ENCODE results near the gene GCGR. TPM values are rescaled to one million over a fixed set of nuclear protein-coding genes. Genes with fewer than 3 reads are reported as not detected.

The GCGR gene
- total RNA-seq, 4 donors from 2014 or later, result 0.47 TPM; not detected in 3

DNA sequence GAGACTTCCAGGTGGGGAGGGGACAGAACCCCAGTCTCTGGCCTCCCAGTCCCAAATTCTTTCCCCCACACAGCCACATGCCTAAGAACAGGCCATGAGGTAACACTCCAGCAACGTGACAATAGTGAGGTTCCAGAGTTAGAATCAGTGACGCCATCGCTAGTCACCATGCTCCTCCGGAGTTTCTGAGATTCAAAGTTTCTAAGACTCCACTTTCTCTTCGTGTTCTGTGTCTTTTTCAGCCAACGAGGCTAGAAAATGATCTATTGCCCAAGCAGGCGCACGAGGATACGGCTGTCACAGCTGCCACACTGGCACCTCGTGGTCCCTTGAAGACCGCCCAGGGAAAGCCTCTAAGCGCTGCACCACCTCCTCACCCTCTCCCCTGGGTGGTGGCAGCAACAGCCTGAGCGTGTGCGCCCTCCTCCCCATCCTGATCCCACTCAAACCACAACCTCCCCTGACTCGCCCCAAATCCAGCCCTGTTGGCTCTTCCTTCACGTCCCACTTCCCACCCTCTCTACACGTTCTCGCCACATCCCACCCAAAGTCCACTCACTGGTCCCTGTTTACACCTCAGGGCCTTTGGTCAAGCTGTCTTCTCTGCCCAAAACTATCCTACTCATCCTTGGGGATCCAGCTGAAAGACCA lies 28.1 kb downstream of the GCGR start:
- TF ChIP-seq POLR2AphosphoS5 (IDR thresholded peaks at IDR 0.05) (no peak), EP300 (IDR thresholded peaks at IDR 0.05) (no peak), POLR2A (IDR thresholded peaks at IDR 0.05) (no peak)
- TF ChIP-seq, protein P1, sequence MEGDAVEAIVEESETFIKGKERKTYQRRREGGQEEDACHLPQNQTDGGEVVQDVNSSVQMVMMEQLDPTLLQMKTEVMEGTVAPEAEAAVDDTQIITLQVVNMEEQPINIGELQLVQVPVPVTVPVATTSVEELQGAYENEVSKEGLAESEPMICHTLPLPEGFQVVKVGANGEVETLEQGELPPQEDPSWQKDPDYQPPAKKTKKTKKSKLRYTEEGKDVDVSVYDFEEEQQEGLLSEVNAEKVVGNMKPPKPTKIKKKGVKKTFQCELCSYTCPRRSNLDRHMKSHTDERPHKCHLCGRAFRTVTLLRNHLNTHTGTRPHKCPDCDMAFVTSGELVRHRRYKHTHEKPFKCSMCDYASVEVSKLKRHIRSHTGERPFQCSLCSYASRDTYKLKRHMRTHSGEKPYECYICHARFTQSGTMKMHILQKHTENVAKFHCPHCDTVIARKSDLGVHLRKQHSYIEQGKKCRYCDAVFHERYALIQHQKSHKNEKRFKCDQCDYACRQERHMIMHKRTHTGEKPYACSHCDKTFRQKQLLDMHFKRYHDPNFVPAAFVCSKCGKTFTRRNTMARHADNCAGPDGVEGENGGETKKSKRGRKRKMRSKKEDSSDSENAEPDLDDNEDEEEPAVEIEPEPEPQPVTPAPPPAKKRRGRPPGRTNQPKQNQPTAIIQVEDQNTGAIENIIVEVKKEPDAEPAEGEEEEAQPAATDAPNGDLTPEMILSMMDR (IDR thresholded peaks at IDR 0.05), result no peak
- Histone ChIP-seq H3K27me3 (no peaks in the 10 kb centered on the region), H3K27ac (peak overlapping the region; percentile 91 to 95 (median 92)), H3K36me3 (no peaks in the 10 kb centered on the region), H3K9me3 (no peaks in the 10 kb centered on the region), H3K4me3 (peak overlapping the region; percentile 86 to 92), H3K4me1 (peaks cover 0 to 57% (median 16%) of the 10 kb centered on the region in 3 donors)
- WGBS, 2 donors (ENCODE audit: low coverage in 1 of 2), result 14 to 24% methylated on average over 5 to 11 of the region's 18 CpGs
- ATAC-seq, result no peak

DNA sequence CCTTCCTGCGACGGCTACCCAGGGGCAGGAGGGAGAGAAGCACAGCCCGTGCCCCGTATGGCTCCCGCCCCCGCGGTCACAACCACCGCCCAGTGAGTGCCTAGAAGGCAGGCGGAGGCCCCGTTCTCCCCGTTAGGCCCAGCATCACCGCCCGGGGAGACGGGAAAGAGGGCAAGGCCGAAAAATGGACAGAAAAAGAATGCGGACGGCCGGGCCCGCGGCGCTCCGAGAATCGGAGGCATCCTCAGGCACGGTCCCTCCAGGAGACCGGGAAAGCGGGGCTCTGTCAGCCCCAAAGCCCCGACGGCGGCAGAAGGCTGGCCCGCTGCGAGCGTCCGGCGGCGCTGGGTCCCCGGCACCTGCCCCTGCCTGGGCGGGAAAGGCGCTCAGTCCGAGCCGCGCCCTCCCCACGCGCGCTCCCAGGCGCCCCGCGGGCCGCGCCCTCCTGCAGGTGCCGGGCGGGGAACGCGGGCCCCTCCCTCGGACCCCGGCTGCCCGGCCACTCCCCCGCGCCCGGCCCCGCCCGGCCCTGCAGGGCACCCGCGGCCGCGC lies 28.7 kb downstream of the GCGR start:
- Histone ChIP-seq H3K4me3 (peak overlapping the region; percentile 86 to 92), H3K27ac (peak overlapping the region; percentile 91 to 95 (median 92)), H3K4me1 (peaks cover 0 to 57% (median 16%) of the 10 kb centered on the region in 3 donors), H3K27me3 (no peaks in the 10 kb centered on the region), H3K36me3 (no peaks in the 10 kb centered on the region), H3K9me3 (no peaks in the 10 kb centered on the region)
- peak; percentile 38 for ATAC-seq
- no CpG with 5 or more reads among the region's 65 CpGs for WGBS, 2 donors (ENCODE audit: low coverage in 1 of 2)
- TF ChIP-seq POLR2A (IDR thresholded peaks at IDR 0.05) (no peak), EP300 (IDR thresholded peaks at IDR 0.05) (no peak), POLR2AphosphoS5 (IDR thresholded peaks at IDR 0.05) (no peak)
- TF ChIP-seq, protein P1 (IDR thresholded peaks at IDR 0.05), result no peak

DNA sequence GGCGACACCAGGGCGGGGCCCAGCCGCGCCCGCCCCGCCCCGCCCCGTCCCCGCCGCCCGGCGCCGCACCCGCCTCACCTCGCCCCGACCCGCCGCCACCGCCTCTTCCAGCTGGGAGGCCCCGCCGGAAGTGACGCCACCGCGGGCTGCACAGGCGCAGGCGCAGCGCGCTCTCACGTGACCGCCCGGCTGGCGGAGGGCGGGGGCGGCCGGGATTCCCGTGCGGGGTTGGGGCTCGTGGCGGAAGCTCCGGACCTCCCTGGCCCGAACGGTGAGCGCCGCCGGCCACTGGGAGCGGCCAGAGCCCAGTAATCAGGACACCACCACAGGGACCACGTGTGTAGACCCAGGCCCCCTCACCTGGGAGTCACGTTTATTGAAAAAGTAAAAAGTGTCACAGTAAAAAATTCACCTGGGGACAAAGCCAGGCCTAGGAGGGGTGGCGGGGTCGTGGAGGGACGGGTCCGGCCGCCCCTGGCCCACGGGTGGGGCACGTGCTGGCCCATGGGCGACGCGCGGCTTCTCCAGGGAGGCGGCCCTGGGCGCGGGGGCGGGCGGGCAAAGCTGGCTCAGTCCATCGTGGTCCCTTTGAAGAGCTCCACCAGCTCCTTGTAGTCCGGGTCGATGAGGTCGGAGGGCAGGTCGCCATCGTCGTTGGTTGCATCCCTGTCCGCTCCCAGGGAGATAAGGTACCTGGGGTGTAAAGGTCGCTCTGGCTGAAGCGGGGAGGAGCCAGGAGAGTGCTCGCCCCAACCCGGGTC lies 29.4 kb downstream of the GCGR start, which contains the start of gene MCRIP1:
TSS of gene MCRIP1 (minus strand) at position 132 of the 761 bp plus-strand sequence. CDS start 8,785 bp downstream, outside the sequence.
- TF ChIP-seq POLR2AphosphoS5 (IDR thresholded peaks at IDR 0.05) (peak; percentile 94), POLR2A (IDR thresholded peaks at IDR 0.05) (peak; percentile 88 to 93), EP300 (IDR thresholded peaks at IDR 0.05) (no peak)
- TF ChIP-seq, protein P1 (IDR thresholded peaks at IDR 0.05), result no peak
- WGBS, 2 donors (ENCODE audit: low coverage in 1 of 2), result 20% methylated on average over 1 of the region's 76 CpGs; no CpG with 5 or more reads in 1 of the 2 donors
- Histone ChIP-seq H3K9me3 (no peaks in the 10 kb centered on the region), H3K27me3 (no peaks in the 10 kb centered on the region), H3K4me3 (peak within 1 kb of the TSS; percentile 87 to 92), H3K27ac (peak within 1 kb of the TSS; percentile 91 to 95 (median 92)), H3K36me3 (no peaks in the 10 kb centered on the region), H3K4me1 (peaks cover 0 to 53% (median 16%) of the 10 kb centered on the region in 3 donors)
- peak; percentile 96 for ATAC-seq

DNA sequence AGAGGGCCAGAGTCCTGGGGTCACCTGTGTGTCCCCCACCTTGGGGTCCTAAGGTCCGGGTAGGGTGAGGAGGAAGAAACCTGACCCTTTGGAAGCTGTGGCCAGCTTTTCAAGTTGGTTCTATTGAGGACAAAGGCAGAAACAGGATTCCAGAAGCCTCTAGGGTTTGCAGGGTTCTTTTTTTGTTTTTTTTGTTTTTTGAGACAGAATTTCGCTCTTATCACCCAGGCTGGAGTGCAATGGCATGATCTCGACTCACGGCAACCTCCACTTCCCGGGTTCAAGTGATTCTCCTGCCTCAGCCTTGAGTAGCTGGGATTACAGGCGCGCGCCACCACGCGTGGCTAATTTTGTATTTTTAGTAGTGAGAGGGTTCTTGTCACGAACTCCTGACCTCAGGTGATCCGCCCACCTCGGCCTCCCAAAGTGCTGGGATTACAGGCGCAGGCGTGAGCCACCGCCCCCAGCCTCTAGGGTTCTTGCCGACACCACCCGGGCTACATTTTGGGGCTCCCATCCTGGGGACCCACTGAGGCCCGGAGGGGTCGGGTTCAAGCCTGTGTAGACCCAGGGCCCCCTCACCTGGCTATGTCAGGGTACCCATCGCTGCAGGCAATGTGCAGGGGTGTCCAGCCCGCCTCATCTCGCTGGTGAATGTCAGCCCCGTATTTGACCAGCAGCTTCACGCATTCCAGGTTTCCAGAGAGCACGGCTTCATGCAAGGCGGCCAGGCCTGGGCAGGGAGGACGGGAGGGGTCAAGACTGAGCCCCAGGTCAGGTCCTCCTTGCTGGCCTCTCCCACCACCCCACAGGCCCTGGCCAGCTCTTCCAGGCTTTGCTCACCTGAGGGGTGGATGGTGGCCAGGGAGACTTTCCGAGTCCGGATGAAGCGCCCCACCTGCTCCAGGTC lies 30.2 kb downstream of the GCGR start:
- WGBS, 2 donors (ENCODE audit: low coverage in 1 of 2), result 0 to 95% methylated on average over 1 to 4 of the region's 31 CpGs
- Histone ChIP-seq H3K36me3 (no peaks in the 10 kb centered on the region), H3K27ac (peak overlapping the region in 3 of 4 donors; percentile 91 to 95 (median 93)), H3K4me3 (peak overlapping the region; percentile 87 to 92), H3K4me1 (peaks cover 0 to 45% (median 16%) of the 10 kb centered on the region in 3 donors), H3K27me3 (no peaks in the 10 kb centered on the region), H3K9me3 (no peaks in the 10 kb centered on the region)
- TF ChIP-seq POLR2A (IDR thresholded peaks at IDR 0.05), result no peak
- TF ChIP-seq, protein P1 (IDR thresholded peaks at IDR 0.05), result no peak
- TF ChIP-seq POLR2AphosphoS5 (IDR thresholded peaks at IDR 0.05), result no peak
- no peak for ATAC-seq
